ACC112 (cell line): Measurements from ENCODE around the gene ABHD2.
"Not testable (repeated sequence)": the region's sequence is repeated elsewhere in the genome, so short reads cannot be mapped to it uniquely, and the experiment has no call there.

Experiments
- H2AFZ ChIP-seq: fragments of 200-600 bp; sonication (generic); one replicate; pipeline ENCODE4 v1.6.0; 2017; ENCODE audit warnings: antibody characterized with exemption, low read length; ENCODE audit not compliant: unreplicated experiment
- H3K27ac ChIP-seq: fragments of 200-600 bp; sonication (generic); 2 replicates; pipeline ENCODE4 v1.5.1; 2014; ENCODE audit warnings: low read depth, mild to moderate bottlenecking, antibody characterized with exemption, low read length, moderate library complexity
- H3K27me3 ChIP-seq: fragments of 200-600 bp; sonication (generic); 2 replicates; pipeline ENCODE4 v1.6.1; 2014; ENCODE audit warnings: mild to moderate bottlenecking, antibody characterized with exemption, low read length, moderate library complexity, mixed read lengths; ENCODE audit not compliant: insufficient read depth
- H3K36me3 ChIP-seq: fragments of 200-600 bp; sonication (generic); 2 replicates; pipeline ENCODE4 v1.6.1; 2016; ENCODE audit warnings: mild to moderate bottlenecking, antibody characterized with exemption, low read length, moderate library complexity, mixed read lengths; ENCODE audit not compliant: insufficient read depth
- H3K4me1 ChIP-seq: fragments of 200-600 bp; sonication (generic); one replicate; pipeline ENCODE4 v1.6.1; 2016; ENCODE audit warnings: low read length, mixed read lengths; ENCODE audit not compliant: insufficient read depth, unreplicated experiment, control insufficient read depth
- H3K4me3 ChIP-seq: fragments of 200-600 bp; sonication (generic); 2 replicates; pipeline ENCODE4 v1.5.1; 2014; ENCODE audit warnings: mild to moderate bottlenecking, low read depth, low read length
- H3K79me2 ChIP-seq: fragments of 200-600 bp; sonication (generic); one replicate; pipeline ENCODE4 v1.6.0; 2016; ENCODE audit warnings: low read length; ENCODE audit not compliant: control insufficient read depth, unreplicated experiment, insufficient read depth

ABHD2 gene

GRCh38 chr15:89087830-89088604 lies at the start of gene ABHD2:
ABHD2 (plus strand) TSS chr15:89088456; CDS start chr15:89116328, 27,872 bp downstream.
- Histone ChIP-seq H3K36me3 (no peaks in the 10 kb centered on the region), H3K27ac (peak within 1 kb of the TSS; percentile 96), H2AFZ (peak within 1 kb of the TSS; percentile 62), H3K4me3 (peak within 1 kb of the TSS; percentile 87), H3K79me2 (peaks cover 39% of the 10 kb centered on the region), H3K4me1 (peaks cover 59% of the 10 kb centered on the region), H3K27me3 (no peaks in the 10 kb centered on the region)

- peaks cover 14% of the 10 kb centered on the region for H3K4me1 ChIP-seq
Measured at GRCh38 chr15:89039142-89039541, 49.1 kb upstream of the ABHD2 start.

GRCh38 chr15:89041507-89041906 lies 46.7 kb upstream of the ABHD2 start:
- Histone ChIP-seq H3K36me3 (no peaks in the 10 kb centered on the region), H3K27ac (peak overlapping the region; percentile 61), H3K27me3 (no peaks in the 10 kb centered on the region), H3K79me2 (no peaks in the 10 kb centered on the region), H3K4me1 (peaks cover 14% of the 10 kb centered on the region), H3K4me3 (peak overlapping the region; percentile 72), H2AFZ (peak overlapping the region; percentile 67)

More at GRCh38 chr15:89039142-89039541, 49.1 kb upstream of the ABHD2 start:
- no peak overlapping the region for H2AFZ ChIP-seq
- no peaks in the 10 kb centered on the region for H3K79me2 ChIP-seq
- no peaks in the 10 kb centered on the region for H3K27me3 ChIP-seq
- no peak overlapping the region for H3K4me3 ChIP-seq
- H3K36me3 ChIP-seq: no peaks in the 10 kb centered on the region
- H3K27ac ChIP-seq: no peak overlapping the region

GRCh38 chr15:89042387-89042786 lies 45.9 kb upstream of the ABHD2 start:
- Histone ChIP-seq H3K4me1 (peaks cover 14% of the 10 kb centered on the region), H3K36me3 (no peaks in the 10 kb centered on the region), H2AFZ (no peak overlapping the region), H3K4me3 (no peak overlapping the region), H3K27ac (no peak overlapping the region), H3K79me2 (no peaks in the 10 kb centered on the region), H3K27me3 (no peaks in the 10 kb centered on the region)

- no peaks in the 10 kb centered on the region for H3K36me3 ChIP-seq
- H2AFZ ChIP-seq: no peak overlapping the region
Measured at GRCh38 chr15:89043031-89044002, 44.9 kb upstream of the ABHD2 start.

GRCh38 chr15:89049016-89049666 lies 39.1 kb upstream of the ABHD2 start:
- H3K4me1 ChIP-seq: peaks cover 24% of the 10 kb centered on the region
- not testable (repeated sequence) for H3K36me3 ChIP-seq, H2AFZ ChIP-seq, H3K4me3 ChIP-seq, H3K27me3 ChIP-seq, H3K27ac ChIP-seq, H3K79me2 ChIP-seq

More at GRCh38 chr15:89043031-89044002, 44.9 kb upstream of the ABHD2 start:
- Histone ChIP-seq H3K4me1 (peaks cover 14% of the 10 kb centered on the region), H3K27ac (no peak overlapping the region), H3K4me3 (no peak overlapping the region), H3K27me3 (no peaks in the 10 kb centered on the region), H3K79me2 (no peaks in the 10 kb centered on the region)

GRCh38 chr15:89051875-89052274 lies 36.4 kb upstream of the ABHD2 start:
- no peak overlapping the region for H2AFZ ChIP-seq
- peaks cover 24% of the 10 kb centered on the region for H3K4me1 ChIP-seq
- H3K79me2 ChIP-seq: no peaks in the 10 kb centered on the region
- no peaks in the 10 kb centered on the region for H3K36me3 ChIP-seq
- peak overlapping the region; percentile 98 for H3K27ac ChIP-seq
- H3K27me3 ChIP-seq: no peaks in the 10 kb centered on the region
- peak overlapping the region; percentile 32; the same call in 1 of the 2 replicates for H3K4me3 ChIP-seq

- H3K27ac ChIP-seq: peak overlapping the region; percentile 98
- peak overlapping the region; percentile 32; the same call in 1 of the 2 replicates for H3K4me3 ChIP-seq
- H3K27me3 ChIP-seq: no peaks in the 10 kb centered on the region
- no peaks in the 10 kb centered on the region for H3K79me2 ChIP-seq
- no peak overlapping the region for H2AFZ ChIP-seq
- H3K36me3 ChIP-seq: no peaks in the 10 kb centered on the region
- peaks cover 24% of the 10 kb centered on the region for H3K4me1 ChIP-seq
Measured at GRCh38 chr15:89052474-89052873, 35.8 kb upstream of the ABHD2 start.

- Histone ChIP-seq H3K4me3 (no peak overlapping the region), H2AFZ (no peak overlapping the region), H3K79me2 (no peaks in the 10 kb centered on the region), H3K36me3 (no peaks in the 10 kb centered on the region), H3K4me1 (peaks cover 24% of the 10 kb centered on the region), H3K27me3 (no peaks in the 10 kb centered on the region), H3K27ac (no peak overlapping the region)
Measured at GRCh38 chr15:89054873-89055272, 33.4 kb upstream of the ABHD2 start.

- H2AFZ ChIP-seq: no peak overlapping the region
- no peaks in the 10 kb centered on the region for H3K36me3 ChIP-seq
- H3K4me3 ChIP-seq: no peak overlapping the region
- no peaks in the 10 kb centered on the region for H3K27me3 ChIP-seq
- H3K27ac ChIP-seq: no peak overlapping the region
- H3K4me1 ChIP-seq: peaks cover 9% of the 10 kb centered on the region
- H3K79me2 ChIP-seq: no peaks in the 10 kb centered on the region
Measured at GRCh38 chr15:89057506-89058133, 30.6 kb upstream of the ABHD2 start.
